ENCODE measurements around the gene PGP. TPM values are rescaled to one million over a fixed set of nuclear protein-coding genes. Genes with fewer than 3 reads are reported as not detected.

PGP gene
- total RNA-seq, 4 donors from 2014 or later, result 2.6 to 14.4 (median 10.4) TPM

DNA sequence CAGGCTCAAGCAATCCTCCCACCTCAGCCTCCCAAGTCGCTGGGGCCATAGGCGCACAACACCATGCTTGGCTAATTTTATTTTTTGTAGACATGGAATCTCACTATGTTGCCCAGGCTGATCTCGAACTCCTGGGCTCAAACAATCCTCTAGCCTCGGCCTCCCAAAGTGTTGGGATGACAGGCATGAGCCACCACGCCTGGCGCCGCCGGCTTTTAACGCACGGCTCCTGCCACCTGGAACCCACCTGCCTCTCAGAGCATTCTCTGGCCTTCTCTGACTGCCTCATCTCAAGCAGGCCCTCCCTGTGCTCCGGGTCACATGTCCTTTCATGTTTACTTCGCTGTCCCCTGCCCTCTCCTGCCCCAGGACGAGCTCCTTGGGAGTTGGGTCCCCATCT is 28.6 kb downstream of the PGP start:
- TF ChIP-seq CTCF (IDR thresholded peaks at IDR 0.05) (no peak), POLR2A (IDR thresholded peaks at IDR 0.05) (no peak)

GRCh38 chr16:2184962-2185361 is 29.7 kb downstream of the PGP start:
- Histone ChIP-seq H3K27me3 (no peaks in the 10 kb centered on the region), H3K27ac (no peak overlapping the region), H3K36me3 (no peaks in the 10 kb centered on the region), H3K4me3 (no peak overlapping the region), H3K4me1 (no peaks in the 10 kb centered on the region), H3K9me3 (no peaks in the 10 kb centered on the region)
- no peak for DNase-seq
- intact Hi-C loops (cut with DNase I; ENCODE audit: low total_unique reads), result no loop called here
- TF ChIP-seq POLR2A (IDR thresholded peaks at IDR 0.05) (no peak), CTCF (IDR thresholded peaks at IDR 0.05) (no peak)

More for the DNA sequence above, 28.6 kb downstream of the PGP start:
- H3K36me3 ChIP-seq, result no peaks in the 10 kb centered on the region
- no peak overlapping the region for H3K27ac ChIP-seq
- no peaks in the 10 kb centered on the region for H3K9me3 ChIP-seq
- no peak for DNase-seq
- H3K4me1 ChIP-seq, result no peaks in the 10 kb centered on the region
- no peak overlapping the region for H3K4me3 ChIP-seq
- H3K27me3 ChIP-seq, result no peaks in the 10 kb centered on the region
- intact Hi-C loops (cut with DNase I; ENCODE audit: low total_unique reads), result no loop called here

DNA sequence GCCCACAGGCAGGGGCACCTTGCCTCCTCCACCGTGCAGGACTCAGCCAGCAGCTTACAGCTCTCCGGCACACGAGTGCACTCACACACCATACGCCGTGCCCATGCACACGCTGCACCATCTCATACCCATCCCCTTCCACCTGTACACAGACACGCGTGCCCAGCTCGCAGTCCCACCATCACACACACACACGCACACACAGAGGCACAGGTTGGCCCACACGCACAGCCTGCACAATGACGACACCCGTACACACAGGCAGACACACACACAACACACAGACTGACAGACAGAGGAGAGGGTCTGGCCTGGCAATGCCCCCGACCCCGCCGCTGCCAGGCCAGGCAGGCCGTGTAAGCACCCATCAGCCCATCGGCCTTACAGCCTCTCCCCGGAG is 30.3 kb downstream of the PGP start:
- TF ChIP-seq POLR2A (IDR thresholded peaks at IDR 0.05), result no peak
- no peak for TF ChIP-seq CTCF (IDR thresholded peaks at IDR 0.05)
- Histone ChIP-seq H3K27me3 (no peaks in the 10 kb centered on the region), H3K4me1 (no peaks in the 10 kb centered on the region), H3K27ac (no peak overlapping the region), H3K4me3 (no peak overlapping the region), H3K9me3 (no peaks in the 10 kb centered on the region), H3K36me3 (no peaks in the 10 kb centered on the region)
- no peak for DNase-seq
- intact Hi-C loops (cut with DNase I; ENCODE audit: low total_unique reads), result no loop called here

- no peak for TF ChIP-seq CTCF (IDR thresholded peaks at IDR 0.05)
- no peak for TF ChIP-seq POLR2A (IDR thresholded peaks at IDR 0.05)
- no peak overlapping the region for H3K4me3 ChIP-seq
- no peaks in the 10 kb centered on the region for H3K4me1 ChIP-seq
- no peaks in the 10 kb centered on the region for H3K9me3 ChIP-seq
- no peak for DNase-seq
- H3K27ac ChIP-seq, result no peak overlapping the region
- no peaks in the 10 kb centered on the region for H3K36me3 ChIP-seq
- intact Hi-C loops (cut with DNase I; ENCODE audit: low total_unique reads), result no loop called here
- no peaks in the 10 kb centered on the region for H3K27me3 ChIP-seq
Measured at GRCh38 chr16:2183671-2184070, 31.0 kb downstream of the PGP start.

DNA sequence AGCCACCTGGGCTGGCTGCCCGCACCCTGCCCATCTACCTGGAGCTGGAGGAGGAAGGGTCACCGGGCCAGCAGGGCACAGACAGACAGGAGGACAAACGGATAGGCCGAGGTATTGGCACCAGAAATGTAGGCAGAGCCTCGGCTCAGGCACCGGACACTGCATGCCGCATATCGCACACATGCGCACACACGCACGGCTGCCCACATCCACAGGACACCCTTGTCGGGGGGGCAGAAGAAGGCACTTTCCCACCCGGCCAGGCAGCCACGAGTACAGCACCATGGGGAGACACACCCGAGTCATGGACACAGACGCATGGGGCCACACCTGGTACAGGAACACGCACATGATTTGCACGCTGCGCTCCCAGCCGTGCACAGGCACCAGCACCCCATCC is 32.7 kb downstream of the PGP start:
- intact Hi-C loops (cut with DNase I; ENCODE audit: low total_unique reads), result no loop called here
- Histone ChIP-seq H3K36me3 (no peaks in the 10 kb centered on the region), H3K4me3 (no peak overlapping the region), H3K27ac (no peak overlapping the region), H3K4me1 (no peaks in the 10 kb centered on the region), H3K27me3 (no peaks in the 10 kb centered on the region), H3K9me3 (no peaks in the 10 kb centered on the region)
- DNase-seq, result no peak
- TF ChIP-seq CTCF (IDR thresholded peaks at IDR 0.05) (no peak), POLR2A (IDR thresholded peaks at IDR 0.05) (no peak)

Measured in uterus (tissue), 4 donors.